DOHH2 (cell line): ENCODE data around the gene SLC1A3.

Source experiments
- EZH2phosphoT487 ChIP-seq: fragments of 200-600 bp; sonication (generic); IDR thresholded peaks from 2 replicates; pipeline ENCODE4 v1.6.1; 2017; ENCODE audit warnings: borderline replicate concordance, mild to moderate bottlenecking, antibody characterized with exemption, low read length, moderate library complexity, mixed read lengths
- TF ChIP-seq, protein P1 (sequence below): fragments of 200-600 bp; sonication (generic); IDR thresholded peaks from one replicate; pipeline ENCODE4 v1.5.1; 2014; ENCODE audit warnings: antibody characterized with exemption, mild to moderate bottlenecking, low read depth, low read length; ENCODE audit not compliant: poor library complexity, severe bottlenecking

DNA sequence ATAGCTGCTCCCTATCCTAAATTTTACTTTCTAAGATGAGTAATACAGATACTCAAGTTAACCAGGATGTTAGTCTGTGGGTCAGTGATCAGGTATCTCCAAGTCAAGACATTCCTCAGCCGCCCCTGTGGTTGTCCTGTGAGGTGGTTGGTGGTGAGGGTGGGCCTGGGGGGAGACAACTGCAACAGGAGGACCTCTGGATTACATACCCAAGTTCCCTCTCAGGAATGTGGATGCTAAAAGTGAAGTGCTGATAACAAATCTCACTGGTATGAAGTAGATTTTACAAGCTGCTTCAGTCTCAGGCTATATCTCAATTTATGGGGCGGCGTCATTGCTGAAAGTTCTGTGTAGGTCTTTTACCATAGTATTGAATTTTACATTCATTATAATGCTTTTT lies 38.3 kb downstream of the SLC1A3 start:
- TF ChIP-seq, protein P1, sequence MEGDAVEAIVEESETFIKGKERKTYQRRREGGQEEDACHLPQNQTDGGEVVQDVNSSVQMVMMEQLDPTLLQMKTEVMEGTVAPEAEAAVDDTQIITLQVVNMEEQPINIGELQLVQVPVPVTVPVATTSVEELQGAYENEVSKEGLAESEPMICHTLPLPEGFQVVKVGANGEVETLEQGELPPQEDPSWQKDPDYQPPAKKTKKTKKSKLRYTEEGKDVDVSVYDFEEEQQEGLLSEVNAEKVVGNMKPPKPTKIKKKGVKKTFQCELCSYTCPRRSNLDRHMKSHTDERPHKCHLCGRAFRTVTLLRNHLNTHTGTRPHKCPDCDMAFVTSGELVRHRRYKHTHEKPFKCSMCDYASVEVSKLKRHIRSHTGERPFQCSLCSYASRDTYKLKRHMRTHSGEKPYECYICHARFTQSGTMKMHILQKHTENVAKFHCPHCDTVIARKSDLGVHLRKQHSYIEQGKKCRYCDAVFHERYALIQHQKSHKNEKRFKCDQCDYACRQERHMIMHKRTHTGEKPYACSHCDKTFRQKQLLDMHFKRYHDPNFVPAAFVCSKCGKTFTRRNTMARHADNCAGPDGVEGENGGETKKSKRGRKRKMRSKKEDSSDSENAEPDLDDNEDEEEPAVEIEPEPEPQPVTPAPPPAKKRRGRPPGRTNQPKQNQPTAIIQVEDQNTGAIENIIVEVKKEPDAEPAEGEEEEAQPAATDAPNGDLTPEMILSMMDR, result no peak
- no peak for TF ChIP-seq EZH2phosphoT487
